LNCaP clone FGC (cell line): ENCODE measurements around the gene NKAIN4.

ENCODE experiments used
- DNase-seq: peaks from one replicate; pipeline ENCODE4 v3.0.0-alpha.2; 2011; ENCODE audit warnings: low read depth
- H3K4me3 ChIP-seq: 2 replicates; pipeline ENCODE4 v1.5.1; 2011; ENCODE audit warnings: mild to moderate bottlenecking, low read depth, low read length, control low read depth
- CTCF ChIP-seq: IDR thresholded peaks from 2 replicates; pipeline ENCODE4 v1.5.1; 2012; ENCODE audit warnings: mild to moderate bottlenecking; ENCODE audit not compliant: control insufficient read depth, insufficient read depth; ENCODE audit errors: extremely low read depth

The NKAIN4 gene

GRCh38 chr20:63275825-63276224 is 21.6 kb upstream of the NKAIN4 start:
- TF ChIP-seq CTCF, result no peak
- no peak for DNase-seq
- no peak overlapping the region for H3K4me3 ChIP-seq

GRCh38 chr20:63274381-63275228 is 20.3 kb upstream of the NKAIN4 start:
- DNase-seq, result no peak
- peak overlapping the region; percentile 93; the same call in 1 of the 2 replicates for H3K4me3 ChIP-seq
- TF ChIP-seq CTCF, result no peak

GRCh38 chr20:63273635-63274380 is 19.5 kb upstream of the NKAIN4 start:
- DNase-seq, result no peak
- peak overlapping the region; percentile 93 for H3K4me3 ChIP-seq
- TF ChIP-seq CTCF, result no peak

GRCh38 chr20:63273059-63273579 is 18.9 kb upstream of the NKAIN4 start:
- DNase-seq, result no peak
- peak overlapping the region; percentile 93 for H3K4me3 ChIP-seq
- TF ChIP-seq CTCF, result no peak

- H3K4me3 ChIP-seq, result peak within 1 kb of the TSS; percentile 93
Measured at GRCh38 chr20:63272105-63273058, 18.1 kb upstream of the NKAIN4 start, which contains the start of gene ARFGAP1. Gene ARFGAP1, plus strand, starts transcription at chr20:63272813. Its CDS starts 2,768 bp downstream, at chr20:63275581.

More at GRCh38 chr20:63272105-63273058, 18.1 kb upstream of the NKAIN4 start, which contains the start of gene ARFGAP1:
- DNase-seq, result peak; percentile 47
- no peak for TF ChIP-seq CTCF
